GM19239 (cell line): ENCODE data around the gene PRSS22.

ENCODE experiments used
- DNase-seq: peaks from one replicate; pipeline ENCODE4 v3.0.0; 2011; ENCODE audit warnings: low spot score; ENCODE audit not compliant: insufficient read length
- FAIRE-seq: peaks from 2 replicates; lab custom pipeline; 2011; peaks lifted over from hg19 to GRCh38; lab: Jason Lieb, UNC

PRSS22 gene

DNA sequence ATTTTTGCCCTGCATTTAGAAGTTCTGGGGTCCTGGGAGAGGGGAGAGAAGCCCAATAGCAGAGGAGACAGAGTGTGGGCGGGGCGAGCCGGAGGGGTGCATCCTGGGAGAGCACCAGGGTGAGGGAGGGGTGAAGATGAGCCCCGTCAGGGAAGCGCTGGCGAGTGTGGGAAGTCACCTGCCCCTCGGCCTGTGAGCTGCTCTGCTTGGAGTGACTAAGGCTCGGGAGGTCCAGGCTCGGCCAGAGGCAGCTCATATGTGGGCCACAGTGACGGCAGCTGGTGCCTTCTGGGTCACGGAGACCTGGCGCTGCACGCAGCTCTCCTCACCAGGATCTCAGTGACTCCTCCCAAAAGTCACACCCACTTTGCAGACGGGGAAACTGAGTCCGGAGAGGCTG, 26.8 kb downstream of the PRSS22 start:
- no peak for DNase-seq
- FAIRE-seq = no peak

DNA sequence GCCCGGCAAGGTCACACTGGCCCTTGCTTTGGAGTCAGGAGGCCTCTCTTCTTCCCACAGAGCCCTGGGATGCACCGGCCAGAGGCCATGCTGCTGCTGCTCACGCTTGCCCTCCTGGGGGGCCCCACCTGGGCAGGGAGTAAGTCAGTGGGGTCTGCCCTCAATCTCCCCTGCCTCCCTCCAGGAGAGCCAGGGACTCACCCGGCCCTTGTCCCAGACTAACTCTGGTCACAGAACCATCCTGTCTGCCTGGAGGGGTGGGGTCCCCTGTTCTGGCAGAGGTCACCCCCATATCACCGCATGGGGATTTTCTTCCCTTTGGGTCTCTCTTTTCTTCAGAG, 27.6 kb downstream of the PRSS22 start:
- no peak for FAIRE-seq
- DNase-seq = no peak

DNA sequence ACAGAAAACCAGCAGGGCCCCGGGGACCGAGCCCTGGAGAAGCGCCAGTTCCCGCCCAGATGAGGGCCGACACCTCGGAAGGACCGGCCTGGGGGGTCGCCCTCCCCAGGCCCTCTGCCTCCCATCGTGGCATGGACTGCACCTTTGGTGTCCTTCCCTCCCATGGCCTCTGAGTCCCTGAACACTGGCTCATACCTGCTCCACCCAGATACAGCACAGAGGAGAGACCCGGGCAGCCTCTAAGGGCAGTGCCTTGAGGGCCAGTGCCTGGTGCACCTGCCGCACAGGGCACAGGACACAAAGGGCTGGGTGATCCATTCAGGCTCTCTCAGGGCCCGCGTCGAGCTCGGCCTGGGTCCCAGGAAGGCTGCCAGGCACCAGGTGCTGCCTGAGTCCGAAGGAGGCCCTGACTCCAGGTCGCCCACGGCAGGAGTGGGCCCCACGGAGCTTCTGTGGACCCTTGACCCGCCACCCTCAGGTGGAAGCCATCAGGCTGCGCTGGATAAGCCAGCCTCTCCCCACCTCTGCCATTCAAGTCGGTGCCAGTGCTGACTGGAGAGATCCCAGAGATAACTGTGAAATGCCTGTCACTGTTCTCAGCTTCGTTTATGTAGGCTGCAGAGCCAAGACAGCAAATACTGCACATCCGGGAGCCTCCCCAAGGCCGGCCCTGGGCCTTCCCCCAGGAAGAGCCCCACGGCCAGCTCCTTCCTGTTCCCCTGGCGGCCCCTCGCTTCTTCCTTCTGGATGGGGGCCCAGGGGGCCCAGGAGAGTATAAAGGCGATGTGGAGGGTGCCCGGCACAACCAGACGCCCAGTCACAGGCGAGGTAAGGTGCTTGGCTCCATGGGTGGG, 28.2 kb downstream of the PRSS22 start, which contains the start of gene ZG16B:
ZG16B (plus strand) TSS at position 803 of the 854 bp plus-strand sequence. CDS start 139 bp downstream, outside the sequence.
- DNase-seq (no peak), FAIRE-seq (no peak)

DNA sequence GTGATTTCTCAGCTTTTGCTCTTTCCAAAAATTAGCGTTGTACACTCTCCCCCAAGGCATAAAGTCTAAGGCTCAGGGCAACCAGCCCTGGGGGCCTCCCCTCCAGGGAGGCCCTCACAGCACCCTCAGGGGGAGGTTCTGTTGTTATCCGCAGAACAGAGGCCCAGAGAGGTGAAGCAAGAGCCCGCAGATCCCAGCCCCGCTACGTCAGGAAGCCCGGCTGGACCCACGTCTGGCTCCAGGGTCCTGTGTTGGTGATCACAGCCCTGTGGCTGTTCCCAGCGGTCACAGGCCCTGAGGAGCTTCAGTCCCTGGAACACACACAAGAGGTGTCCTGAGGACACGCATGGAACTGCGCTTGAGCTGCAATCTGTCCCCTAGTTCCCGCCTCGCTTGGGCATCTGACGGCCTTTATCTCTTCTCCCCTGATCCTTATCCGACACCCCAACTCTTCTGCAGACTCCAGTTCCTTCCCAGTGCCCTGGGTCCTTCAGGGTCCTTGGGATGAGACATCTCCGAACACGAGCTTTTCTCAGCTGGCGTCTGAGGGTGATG, 29.0 kb downstream of the PRSS22 start:
- DNase-seq = no peak
- FAIRE-seq = no peak

DNA sequence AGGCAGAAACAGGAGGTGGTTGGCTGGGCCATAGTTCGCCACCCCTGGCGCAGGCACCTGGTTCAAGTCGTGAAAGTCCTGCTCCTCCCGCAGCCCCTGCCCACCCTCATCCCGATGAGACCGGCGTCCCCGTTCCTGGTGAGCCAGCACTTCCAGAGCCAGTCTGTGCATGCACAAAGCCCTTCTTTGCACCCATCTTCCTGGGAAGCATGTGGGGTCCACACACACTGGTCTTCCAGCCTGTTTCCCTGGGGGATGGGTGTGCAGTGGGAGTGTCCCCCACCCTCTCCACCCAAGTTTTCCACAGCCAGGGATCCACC, 29.5 kb downstream of the PRSS22 start:
- FAIRE-seq (no peak), DNase-seq (no peak)

DNA sequence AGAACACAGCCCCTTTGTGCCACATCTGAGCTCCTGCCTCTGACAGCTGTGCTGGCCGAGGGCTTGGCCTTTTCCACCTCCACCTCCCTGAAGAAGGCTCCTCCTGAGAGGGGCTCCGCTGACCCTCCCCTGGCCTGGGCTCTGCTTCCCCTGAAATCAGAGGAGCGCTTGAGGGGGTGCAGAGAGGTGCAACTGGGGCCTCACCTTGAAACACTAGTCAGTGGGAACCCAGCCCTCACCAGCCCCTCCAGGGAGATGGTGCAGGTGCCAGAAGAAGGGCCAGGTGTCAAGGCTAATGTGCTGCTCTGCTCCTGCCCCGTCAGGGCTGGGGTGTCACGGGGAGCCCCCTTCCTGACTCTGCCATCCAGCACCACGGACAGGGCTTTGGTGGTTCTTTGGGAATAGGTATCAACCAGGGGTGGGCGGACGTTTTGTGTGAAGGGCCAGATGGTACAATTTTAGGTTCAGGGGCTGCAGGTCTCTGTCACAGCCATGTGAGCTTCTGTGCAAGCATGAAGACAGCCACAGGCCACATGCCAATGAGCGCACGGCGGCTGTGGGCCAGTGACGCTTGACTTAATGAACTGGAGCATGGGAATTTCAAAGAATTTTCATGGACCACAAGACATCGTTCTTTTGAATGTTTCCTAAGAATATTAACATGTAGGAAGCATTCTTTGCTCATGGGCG, 30.0 kb downstream of the PRSS22 start:
- no peak for FAIRE-seq
- DNase-seq = no peak

DNA sequence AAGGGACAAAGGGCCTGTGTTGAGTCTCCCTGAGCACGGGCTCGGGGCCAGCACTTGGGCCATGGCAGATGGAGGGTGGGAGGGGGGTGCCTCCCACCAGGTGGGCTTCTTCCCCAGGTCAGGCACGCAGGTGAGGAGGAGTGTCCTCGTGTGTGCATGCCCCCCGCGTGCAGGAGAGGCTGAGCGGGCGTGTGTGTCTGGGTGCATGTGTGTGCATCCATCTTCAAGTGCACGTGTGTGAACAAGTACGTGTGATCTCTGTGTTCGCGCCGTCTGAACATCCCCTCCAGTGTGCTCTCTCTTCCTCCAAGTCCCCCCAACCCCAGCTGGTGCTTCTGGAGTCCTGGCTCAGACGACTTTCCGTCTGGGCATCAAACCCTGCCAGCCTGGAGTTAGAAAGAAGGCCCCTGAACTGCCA, 30.6 kb downstream of the PRSS22 start:
- no peak for FAIRE-seq
- DNase-seq = no peak

DNA sequence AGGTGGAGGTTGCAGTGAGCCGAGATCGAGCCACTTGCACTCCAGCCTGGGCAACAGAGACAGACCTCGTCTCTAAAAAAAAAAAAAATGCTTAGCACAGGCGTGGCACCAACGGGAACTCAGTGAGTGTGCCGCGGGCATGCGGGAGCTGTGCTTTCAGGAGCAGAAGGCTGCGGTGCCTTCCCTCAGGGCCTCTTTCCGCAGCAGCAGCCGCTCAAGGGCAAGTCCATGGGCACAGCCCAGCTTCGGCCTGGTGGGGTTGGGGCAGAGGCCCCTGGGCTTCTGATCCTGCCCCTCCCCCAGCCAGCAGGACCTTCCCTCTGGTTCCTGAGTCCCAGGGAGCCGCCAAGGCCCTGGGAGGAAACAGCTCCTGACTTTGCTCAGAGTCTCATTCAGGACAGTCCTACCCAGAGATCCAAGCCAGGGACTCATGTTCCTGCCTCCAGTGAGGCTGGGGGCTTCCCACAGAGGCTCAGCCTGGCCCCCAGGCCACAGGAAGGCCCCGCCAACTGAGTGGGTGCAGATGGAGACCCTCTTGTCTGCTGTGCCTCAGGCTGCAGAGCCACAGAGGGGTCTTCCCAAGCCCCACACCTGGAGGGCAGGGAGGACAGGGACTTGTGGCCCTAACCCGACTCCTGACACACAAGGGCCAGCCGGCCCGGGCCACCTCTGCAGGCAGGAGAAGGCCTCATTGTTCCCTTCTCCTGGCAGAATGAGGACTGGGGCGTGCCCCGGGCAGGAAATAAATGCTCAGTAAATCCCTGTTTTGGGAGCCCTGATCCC, 31.2 kb downstream of the PRSS22 start:
- no peak for FAIRE-seq

DNA sequence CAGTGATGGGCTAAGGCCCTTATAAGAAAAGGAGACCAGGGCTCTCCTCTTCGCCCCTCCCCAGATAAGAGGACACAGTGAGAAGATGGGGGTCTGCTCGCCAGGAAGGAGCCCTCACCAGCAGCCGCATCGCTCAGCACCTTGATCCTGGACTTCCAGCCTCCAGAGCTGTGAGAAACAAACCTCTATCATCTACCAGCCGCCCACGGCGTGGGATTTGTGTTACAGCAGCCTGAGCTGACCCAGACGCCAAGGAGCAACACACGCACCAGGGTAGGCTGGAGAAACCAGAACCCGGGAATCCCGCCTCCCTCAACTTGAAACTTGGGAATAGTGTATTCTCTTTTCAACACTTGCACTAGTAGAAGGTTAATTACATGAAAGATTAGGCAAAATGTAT, 32.1 kb downstream of the PRSS22 start:
- FAIRE-seq = no peak
- no peak for DNase-seq

More for the DNA sequence above, 31.2 kb downstream of the PRSS22 start:
- no peak for DNase-seq

DNA sequence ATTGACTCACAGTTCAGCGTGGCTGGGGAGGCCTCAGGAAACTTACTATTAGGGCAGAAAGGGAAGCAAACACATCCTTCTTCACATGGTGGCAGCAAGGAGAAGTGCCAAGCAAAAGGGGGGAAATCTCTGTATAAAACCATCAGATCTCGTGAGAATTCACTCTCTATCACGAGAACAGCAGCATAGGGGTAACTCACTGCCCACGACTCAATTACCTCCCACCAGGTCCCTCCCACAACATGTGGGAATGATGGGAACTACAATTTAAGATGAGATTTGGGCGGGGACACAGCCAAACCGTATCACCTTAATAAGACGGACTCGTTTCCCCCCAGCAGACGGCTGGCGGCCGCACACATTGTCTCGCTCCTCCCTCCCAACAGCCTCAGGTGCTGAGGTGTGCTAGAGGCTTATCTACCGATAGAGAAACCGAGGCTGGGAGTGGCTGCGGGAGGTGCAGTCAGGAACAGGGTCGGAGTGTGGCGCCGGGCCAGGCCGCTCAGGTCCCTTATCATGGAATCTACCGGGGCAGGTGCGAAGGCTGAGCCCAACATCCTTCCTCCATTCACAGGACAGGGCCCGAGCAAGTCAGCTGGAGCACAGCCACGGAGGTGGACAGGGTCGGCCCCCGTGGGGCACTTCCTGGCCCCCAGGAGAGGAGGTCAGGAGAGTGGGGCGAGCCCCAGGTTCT, 32.8 kb downstream of the PRSS22 start:
- DNase-seq = no peak
- FAIRE-seq = no peak

DNA sequence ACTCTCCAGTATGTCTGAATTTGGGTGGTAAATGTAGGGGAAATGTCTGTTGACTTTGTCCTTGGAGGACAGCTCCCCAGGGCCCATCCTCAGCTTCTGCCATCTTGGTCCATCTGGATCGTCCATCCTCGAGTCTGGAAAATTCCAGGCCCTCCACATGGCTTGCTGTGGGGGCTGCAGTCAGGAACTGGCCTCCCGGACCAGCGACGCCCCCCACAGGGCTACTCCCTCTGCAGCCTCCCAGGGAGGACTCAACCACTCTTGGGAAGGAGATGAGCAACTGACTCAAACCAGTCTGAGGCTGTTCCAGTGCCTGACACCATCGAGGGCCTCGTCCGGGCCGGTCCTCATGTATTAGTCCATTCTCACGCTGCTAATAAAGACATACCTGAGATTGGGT, 33.3 kb downstream of the PRSS22 start:
- DNase-seq = no peak
- no peak for FAIRE-seq

DNA sequence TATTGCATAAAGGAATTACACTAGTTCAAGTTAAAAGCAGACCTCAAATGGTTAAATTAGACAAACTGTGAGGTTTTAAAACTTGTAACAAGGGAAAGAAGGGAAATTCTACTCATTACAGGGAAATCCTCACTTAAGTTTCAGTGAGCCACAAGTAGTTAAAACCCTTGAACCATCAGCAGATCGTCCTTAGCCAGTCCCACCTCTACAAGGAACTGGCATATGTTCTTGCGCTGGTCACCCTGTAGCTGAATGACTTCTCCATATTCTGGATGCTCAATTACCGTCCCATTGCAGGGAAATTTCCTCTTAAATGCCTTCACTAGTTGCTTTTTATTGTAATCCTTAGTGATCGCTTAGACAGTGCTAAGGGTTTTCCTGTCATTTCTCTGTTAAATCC, 35.5 kb downstream of the PRSS22 start:
- FAIRE-seq = no peak
- DNase-seq = no peak

DNA sequence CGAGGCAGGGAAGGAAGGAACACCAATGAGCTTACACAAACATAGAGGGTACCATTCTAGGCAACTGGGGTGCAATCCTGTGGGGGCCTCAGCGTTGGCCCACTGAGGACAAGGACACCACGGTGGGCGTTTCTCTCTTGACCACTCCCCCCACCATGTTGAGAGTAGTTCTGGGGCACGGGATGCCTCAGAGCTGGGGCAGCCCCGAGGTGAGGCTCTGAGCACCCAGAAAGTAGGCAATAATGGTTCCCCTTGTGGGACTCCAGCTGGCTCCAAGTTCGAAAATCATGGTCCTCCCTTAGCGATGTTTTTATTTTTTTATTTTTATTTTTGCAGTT, 35.8 kb downstream of the PRSS22 start:
- no peak for FAIRE-seq
- no peak for DNase-seq

DNA sequence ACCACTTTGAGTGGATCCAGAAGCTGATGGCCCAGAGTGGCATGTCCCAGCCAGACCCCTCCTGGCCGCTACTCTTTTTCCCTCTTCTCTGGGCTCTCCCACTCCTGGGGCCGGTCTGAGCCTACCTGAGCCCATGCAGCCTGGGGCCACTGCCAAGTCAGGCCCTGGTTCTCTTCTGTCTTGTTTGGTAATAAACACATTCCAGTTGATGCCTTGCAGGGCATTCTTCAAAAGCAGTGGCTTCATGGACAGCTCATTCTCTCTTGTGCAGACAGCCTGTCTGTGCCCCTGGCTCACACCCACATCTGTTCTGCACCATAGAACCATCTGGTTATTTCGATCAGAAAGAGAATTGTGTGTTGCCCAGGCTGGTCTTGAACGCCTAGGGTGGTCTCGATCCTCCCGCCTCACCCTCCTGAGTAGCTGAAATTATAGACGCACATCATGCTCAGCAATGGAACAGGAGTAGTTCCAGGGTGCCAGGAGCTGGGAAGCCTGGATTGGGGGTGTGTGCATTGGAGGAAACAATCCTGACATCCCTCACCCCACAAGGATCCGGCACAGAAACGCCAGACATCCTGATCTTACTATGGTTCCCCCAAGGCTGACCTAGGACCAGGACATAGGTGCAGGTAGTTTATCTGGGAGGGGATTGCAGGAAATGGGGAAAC, 36.3 kb downstream of the PRSS22 start:
- FAIRE-seq (no peak), DNase-seq (no peak)

DNA sequence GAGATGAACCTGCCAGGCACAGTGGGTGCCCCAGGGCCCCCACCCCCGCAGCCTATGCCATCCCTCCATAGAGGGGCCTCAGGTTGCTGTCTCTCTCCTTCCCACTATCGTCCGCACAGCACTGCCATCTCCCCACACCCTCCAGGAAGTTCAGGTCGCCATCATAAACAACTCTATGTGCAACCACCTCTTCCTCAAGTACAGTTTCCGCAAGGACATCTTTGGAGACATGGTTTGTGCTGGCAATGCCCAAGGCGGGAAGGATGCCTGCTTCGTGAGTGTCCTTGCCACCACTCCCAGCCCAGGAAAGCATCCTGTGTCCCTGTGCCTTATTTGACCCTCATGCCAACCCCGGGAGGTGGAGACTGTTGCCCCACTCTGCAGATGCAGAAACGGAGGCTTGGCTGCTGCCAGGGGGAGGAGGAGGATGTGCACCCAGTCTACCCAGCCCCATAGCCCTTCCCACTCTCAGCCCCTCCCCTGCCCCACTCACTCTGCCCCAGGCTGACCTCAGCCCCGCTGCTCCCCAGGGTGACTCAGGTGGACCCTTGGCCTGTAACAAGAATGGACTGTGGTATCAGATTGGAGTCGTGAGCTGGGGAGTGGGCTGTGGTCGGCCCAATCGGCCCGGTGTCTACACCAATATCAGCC, 37.0 kb downstream of the PRSS22 start:
- no peak for DNase-seq
- FAIRE-seq = no peak

DNA sequence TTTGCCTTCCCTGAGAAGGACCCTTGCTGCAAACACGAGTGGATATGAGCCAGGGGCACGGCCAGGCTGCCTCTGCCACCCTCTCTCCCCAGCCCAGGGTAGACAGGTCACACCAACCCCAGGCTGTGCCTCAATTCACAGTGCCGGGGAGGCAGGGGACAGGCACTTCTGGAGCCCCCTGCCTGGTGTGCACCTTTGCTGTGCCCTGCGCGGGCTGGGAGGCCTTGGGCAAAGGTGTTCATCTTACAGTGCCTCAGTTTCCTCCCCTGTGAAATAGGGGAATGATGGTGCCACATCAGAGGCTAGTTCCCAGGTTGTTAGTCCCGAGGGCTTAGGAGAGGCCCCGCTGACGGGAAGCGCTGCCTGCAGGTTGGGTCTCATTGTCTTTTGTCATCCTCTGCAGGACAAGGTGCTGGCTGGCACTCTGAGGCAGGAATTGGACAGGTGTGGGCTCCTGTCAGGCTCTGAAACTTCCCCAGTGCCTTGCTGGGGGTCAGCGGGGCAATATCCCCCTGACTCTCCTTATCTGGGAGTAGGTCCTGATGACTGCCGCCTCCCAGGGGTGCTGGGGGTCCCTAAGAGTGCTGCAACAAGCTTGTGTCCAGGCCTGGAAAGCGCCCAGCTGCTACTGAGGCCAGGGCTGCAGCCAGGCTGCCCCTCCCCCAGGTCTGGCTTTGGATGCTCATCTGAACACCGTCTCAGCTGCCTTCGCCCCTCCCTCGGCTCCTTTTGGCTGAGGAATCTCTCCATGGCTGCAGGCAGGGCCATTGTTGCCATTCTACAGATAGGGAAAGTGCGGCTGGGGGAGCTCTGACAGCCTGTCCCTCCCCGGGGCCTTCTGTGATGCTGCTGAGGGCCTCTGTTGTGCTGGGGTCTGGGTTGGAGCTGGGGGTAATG, 37.8 kb downstream of the PRSS22 start:
- FAIRE-seq (no peak), DNase-seq (no peak)

DNA sequence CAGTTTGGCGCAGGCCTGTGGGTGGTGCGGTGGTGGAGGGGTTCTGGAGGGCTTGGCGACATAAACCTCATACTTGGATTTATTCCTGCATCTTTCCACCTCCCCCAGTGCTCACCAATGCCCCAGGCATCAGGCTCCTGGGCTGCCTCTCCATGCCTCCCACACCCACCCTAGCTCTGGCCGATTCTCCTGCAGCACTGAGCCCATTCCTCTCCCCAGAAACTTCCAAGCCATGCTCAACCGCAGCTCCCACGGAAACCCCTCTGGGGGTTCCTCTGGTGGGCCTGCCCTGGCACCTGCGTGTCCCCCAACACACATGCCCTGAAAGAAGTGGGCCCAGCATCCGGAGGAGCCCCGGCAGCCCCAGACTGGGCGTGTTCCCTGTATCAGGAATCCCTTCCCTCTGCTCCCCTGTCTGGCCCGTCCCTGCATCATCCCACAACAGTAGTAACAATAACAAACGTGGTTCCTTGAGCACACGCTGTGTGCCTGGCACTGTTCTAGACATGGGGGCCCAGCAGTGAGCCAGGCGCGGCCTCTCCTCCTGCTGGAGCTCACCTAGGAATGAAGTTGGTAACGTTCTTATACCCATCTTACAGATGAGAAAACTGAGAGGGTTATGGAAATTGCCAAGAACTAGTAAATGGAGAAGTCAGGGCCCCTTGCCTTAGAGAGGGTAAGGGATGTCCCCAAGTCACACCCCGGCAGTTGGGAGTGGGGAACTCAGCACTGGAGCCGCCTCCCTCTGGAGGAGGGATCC, 38.6 kb downstream of the PRSS22 start:
- FAIRE-seq = no peak

More for the DNA sequence above, 38.6 kb downstream of the PRSS22 start:
- no peak for DNase-seq
